ENCODE results near the gene GNAS-AS1. TPM values are rescaled to one million over a fixed set of nuclear protein-coding genes. Genes with fewer than 3 reads are reported as not detected.

Gene GNAS-AS1
- total RNA-seq, 1 donor from 2014 or later, result 5.9 TPM

GRCh38 chr20:58883241-58883691, 32.6 kb upstream of the GNAS-AS1 start:
- Mint-ChIP-seq H3K27ac (peak overlapping the region; percentile 97), H3K9me3 (no peaks in the 10 kb centered on the region), H3K4me3 (peak overlapping the region; percentile 42), H3K27me3 (ENCODE audit: low read depth) (no peaks in the 10 kb centered on the region), H3K36me3 (peaks cover 2% of the 10 kb centered on the region), H3K4me1 (peaks cover 52% of the 10 kb centered on the region)
- DNase-seq (ENCODE audit: low spot score in 2 of 2, unreplicated experiment in 2 of 2), result no peak
- no peak for TF ChIP-seq CTCF (IDR thresholded peaks at IDR 0.05; ENCODE audit: unreplicated experiment)

GRCh38 chr20:58882704-58883089, 32.0 kb upstream of the GNAS-AS1 start:
- Mint-ChIP-seq H3K4me3 (peak overlapping the region; percentile 42), H3K4me1 (peaks cover 53% of the 10 kb centered on the region), H3K36me3 (peaks cover 2% of the 10 kb centered on the region), H3K27me3 (ENCODE audit: low read depth) (no peaks in the 10 kb centered on the region), H3K27ac (peak overlapping the region; percentile 97), H3K9me3 (no peaks in the 10 kb centered on the region)
- no peak for DNase-seq (ENCODE audit: low spot score in 2 of 2, unreplicated experiment in 2 of 2)
- TF ChIP-seq CTCF (IDR thresholded peaks at IDR 0.05; ENCODE audit: unreplicated experiment), result no peak

- peaks cover 63% of the 10 kb centered on the region for H3K4me1 Mint-ChIP-seq
- H3K36me3 Mint-ChIP-seq, result peaks cover 2% of the 10 kb centered on the region
- no peak overlapping the region for H3K4me3 Mint-ChIP-seq
- no peaks in the 10 kb centered on the region for H3K27me3 Mint-ChIP-seq (ENCODE audit: low read depth)
- DNase-seq (ENCODE audit: low spot score in 2 of 2, unreplicated experiment in 2 of 2), result no peak
- TF ChIP-seq CTCF (IDR thresholded peaks at IDR 0.05; ENCODE audit: unreplicated experiment), result no peak
- H3K27ac Mint-ChIP-seq, result no peak overlapping the region
- no peaks in the 10 kb centered on the region for H3K9me3 Mint-ChIP-seq
Observed at GRCh38 chr20:58880994-58881752, 30.5 kb upstream of the GNAS-AS1 start.

GRCh38 chr20:58880441-58880840, 29.7 kb upstream of the GNAS-AS1 start:
- Mint-ChIP-seq H3K27me3 (ENCODE audit: low read depth) (no peaks in the 10 kb centered on the region), H3K9me3 (no peaks in the 10 kb centered on the region), H3K4me1 (peaks cover 63% of the 10 kb centered on the region), H3K36me3 (no peaks in the 10 kb centered on the region), H3K4me3 (no peak overlapping the region), H3K27ac (no peak overlapping the region)
- no peak for DNase-seq (ENCODE audit: low spot score in 2 of 2, unreplicated experiment in 2 of 2)
- no peak for TF ChIP-seq CTCF (IDR thresholded peaks at IDR 0.05; ENCODE audit: unreplicated experiment)

- Mint-ChIP-seq H3K4me1 (peaks cover 57% of the 10 kb centered on the region), H3K27ac (no peak overlapping the region), H3K4me3 (no peak overlapping the region)
Observed at GRCh38 chr20:58878399-58878798, 27.7 kb upstream of the GNAS-AS1 start.

More at GRCh38 chr20:58878399-58878798, 27.7 kb upstream of the GNAS-AS1 start:
- H3K36me3 Mint-ChIP-seq, result no peaks in the 10 kb centered on the region
- no peak for TF ChIP-seq CTCF (IDR thresholded peaks at IDR 0.05; ENCODE audit: unreplicated experiment)
- no peak for DNase-seq (ENCODE audit: low spot score in 2 of 2, unreplicated experiment in 2 of 2)
- H3K9me3 Mint-ChIP-seq, result no peaks in the 10 kb centered on the region
- H3K27me3 Mint-ChIP-seq (ENCODE audit: low read depth), result no peaks in the 10 kb centered on the region

All from mesothelial cell of epicardium (in vitro differentiated cells).